A549 (cell line): Measurements from ENCODE around the gene RAE1.

Experiments
- CEBPB ChIP-seq, 2 experiments: fragments of >200 bp in 1 of 2; sonication (Bioruptor Twin) in 1 of 2; formaldehyde crosslinking in 1 of 2; IDR thresholded peaks; 2 replicates each; pipeline ENCODE4 v1.6.1; 2012 to 2016
- CHD4 ChIP-seq: fragments of 200-600 bp; sonication (generic); IDR thresholded peaks from 2 replicates; pipeline ENCODE4 v1.6.1; 2016; ENCODE audit warnings: antibody characterized with exemption, mild to moderate bottlenecking, borderline replicate concordance
- CTCF ChIP-seq: fragments of >200 bp; sonication (Bioruptor Twin); formaldehyde crosslinking; IDR thresholded peaks from 3 replicates; pipeline ENCODE4 v1.5.1; 2016
- ELK1 ChIP-seq: fragments of 150-350 bp; IDR thresholded peaks from 2 replicates; pipeline ENCODE4 v1.6.1; 2014; ENCODE audit warnings: low read depth, mild to moderate bottlenecking, low read length
- EP300 ChIP-seq, 2 experiments: fragments of >200 bp; sonication (Bioruptor Twin); formaldehyde crosslinking; IDR thresholded peaks; 2 replicates in 1 of 2; 3 replicates in 1 of 2; pipeline ENCODE4 v1.6.1; 2016 to 2017
- ESRRA ChIP-seq: fragments of 150-350 bp; IDR thresholded peaks from 2 replicates; pipeline ENCODE4 v1.6.1; 2014; ENCODE audit warnings: mild to moderate bottlenecking, low read length, borderline replicate concordance
- MAZ ChIP-seq: fragments of 150-350 bp; IDR thresholded peaks from 2 replicates; pipeline ENCODE4 v1.6.1; 2014; ENCODE audit warnings: antibody characterized with exemption, low read depth, low read length, borderline replicate concordance
- POLR2A ChIP-seq: IDR thresholded peaks from 2 replicates; pipeline ENCODE4 v1.6.1; 2012; ENCODE audit warnings: mild to moderate bottlenecking, low read length
- RAD21 ChIP-seq, 2 experiments: fragments of >200 bp in 1 of 2; sonication (Bioruptor Twin) in 1 of 2; formaldehyde crosslinking in 1 of 2; IDR thresholded peaks in 1 of 2; conservative IDR thresholded peaks in 1 of 2; 2 replicates in 1 of 2; 3 replicates in 1 of 2; pipeline ENCODE4 v1.6.1; 2012 to 2018; ENCODE audit warnings: inconsistent platforms in 1 of 2
- RCOR1 ChIP-seq: fragments of 150-350 bp; IDR thresholded peaks from 2 replicates; pipeline ENCODE4 v1.6.1; 2014; ENCODE audit warnings: antibody characterized with exemption, low read length, low read depth
- SMC3 ChIP-seq: fragments of >200 bp; sonication (Bioruptor Twin); formaldehyde crosslinking; IDR thresholded peaks from 3 replicates; pipeline ENCODE4 v1.6.1; 2018; ENCODE audit warnings: inconsistent platforms
- TF ChIP-seq, protein P1 (sequence below): fragments of 450-650 bp; IDR thresholded peaks from 2 replicates; pipeline ENCODE4 v1.6.1; 2014; ENCODE audit warnings: antibody characterized with exemption
- TF ChIP-seq, protein P2 (sequence below): fragments of >200 bp; sonication (Bioruptor Twin); formaldehyde crosslinking; IDR thresholded peaks from 3 replicates; pipeline ENCODE4 v1.6.1; 2016

- TF ChIP-seq SMC3 = no peak
- TF ChIP-seq CTCF = no peak
- no peak for TF ChIP-seq POLR2A
- TF ChIP-seq ELK1 = no peak
- TF ChIP-seq, protein P1, sequence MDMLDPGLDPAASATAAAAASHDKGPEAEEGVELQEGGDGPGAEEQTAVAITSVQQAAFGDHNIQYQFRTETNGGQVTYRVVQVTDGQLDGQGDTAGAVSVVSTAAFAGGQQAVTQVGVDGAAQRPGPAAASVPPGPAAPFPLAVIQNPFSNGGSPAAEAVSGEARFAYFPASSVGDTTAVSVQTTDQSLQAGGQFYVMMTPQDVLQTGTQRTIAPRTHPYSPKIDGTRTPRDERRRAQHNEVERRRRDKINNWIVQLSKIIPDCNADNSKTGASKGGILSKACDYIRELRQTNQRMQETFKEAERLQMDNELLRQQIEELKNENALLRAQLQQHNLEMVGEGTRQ = no peak
- no peak for TF ChIP-seq EP300 (IDR thresholded peaks at IDR 0.05)
- TF ChIP-seq ESRRA = no peak
- no peak for TF ChIP-seq CEBPB (IDR thresholded peaks at IDR 0.05)
- no peak for TF ChIP-seq RAD21 (conservative IDR thresholded peaks at IDR 0.05 in 1 of 2, IDR thresholded peaks at IDR 0.05 in 1 of 2)
- no peak for TF ChIP-seq RCOR1
- no peak for TF ChIP-seq CHD4
- TF ChIP-seq, protein P2, sequence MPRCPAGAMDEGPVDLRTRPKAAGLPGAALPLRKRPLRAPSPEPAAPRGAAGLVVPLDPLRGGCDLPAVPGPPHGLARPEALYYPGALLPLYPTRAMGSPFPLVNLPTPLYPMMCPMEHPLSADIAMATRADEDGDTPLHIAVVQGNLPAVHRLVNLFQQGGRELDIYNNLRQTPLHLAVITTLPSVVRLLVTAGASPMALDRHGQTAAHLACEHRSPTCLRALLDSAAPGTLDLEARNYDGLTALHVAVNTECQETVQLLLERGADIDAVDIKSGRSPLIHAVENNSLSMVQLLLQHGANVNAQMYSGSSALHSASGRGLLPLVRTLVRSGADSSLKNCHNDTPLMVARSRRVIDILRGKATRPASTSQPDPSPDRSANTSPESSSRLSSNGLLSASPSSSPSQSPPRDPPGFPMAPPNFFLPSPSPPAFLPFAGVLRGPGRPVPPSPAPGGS = no peak
- no peak for TF ChIP-seq MAZ
These were observed 25.3 kb upstream of the RAE1 start for GRCh38 chr20:57325632-57326356.
